PC-9 (cell line): Measurements from ENCODE around the gene RAP2A. TPM values are rescaled to one million over a fixed set of nuclear protein-coding genes. Genes with fewer than 3 reads are reported as not detected.

Experiments
- BruUV-seq: library from RNA; stranded (reverse); fragments of 400-500 nt; replicated peaks from 2 replicates; lab custom pipeline; 2021; lab: Mats Ljungman, UMichigan
- CTCF ChIA-PET: fragments of 300-600 bp; sonication (Branson Sonifier 250); formaldehyde crosslinking; loops from one replicate; lab custom pipeline; 2022; ENCODE audit warnings: antibody characterized with exemption; lab: Charles Lee
- POLR2A ChIA-PET: fragments of 300-600 bp; sonication (Branson Sonifier 250); formaldehyde crosslinking; loops from one replicate; lab custom pipeline; 2022; ENCODE audit warnings: antibody characterized with exemption; ENCODE audit not compliant: unreplicated experiment; lab: Charles Lee
- DNase-seq, 2 experiments: peaks; one replicate each; pipeline versions ENCODE4 v3.0.0 to v3.0.0-alpha.2; 2015 to 2022; ENCODE audit warnings: mixed read lengths in 1 of 2
- H2AFZ ChIP-seq: fragments of 200-600 bp; sonication (generic); 2 replicates; pipeline ENCODE4 v1.8.1; 2017; ENCODE audit warnings: antibody characterized with exemption
- H3F3A ChIP-seq: fragments of 200-600 bp; sonication (generic); 2 replicates; pipeline ENCODE4 v1.8.1; 2017; ENCODE audit warnings: antibody characterized with exemption, mild to moderate bottlenecking, low read depth; ENCODE audit not compliant: insufficient read depth
- H3K27ac ChIP-seq: fragments of 200-600 bp; sonication (generic); 2 replicates; pipeline ENCODE4 v1.6.1; 2016; ENCODE audit warnings: mixed run types
- H3K27me3 ChIP-seq: fragments of 200-600 bp; sonication (generic); 2 replicates; pipeline ENCODE4 v1.6.1; 2016; ENCODE audit warnings: low read depth, mixed run types; ENCODE audit not compliant: insufficient read depth
- H3K36me3 ChIP-seq: fragments of 200-600 bp; sonication (generic); 2 replicates; pipeline ENCODE4 v1.6.1; 2016; ENCODE audit warnings: low read depth, mixed run types
- H3K4me1 ChIP-seq: fragments of 200-600 bp; sonication (generic); replicated peaks from 2 replicates; pipeline ENCODE4 v1.6.1; 2016; ENCODE audit warnings: mixed run types; ENCODE audit not compliant: insufficient read depth
- H3K4me2 ChIP-seq: fragments of 200-600 bp; sonication (generic); 2 replicates; pipeline ENCODE4 v1.6.1; 2017; ENCODE audit warnings: mixed run types
- H3K4me3 ChIP-seq: fragments of 200-600 bp; sonication (generic); 2 replicates; pipeline ENCODE4 v1.6.1; 2016; ENCODE audit warnings: mixed run types
- H3K79me2 ChIP-seq: fragments of 200-600 bp; sonication (generic); 2 replicates; pipeline ENCODE4 v1.6.1; 2017; ENCODE audit warnings: low read depth, mixed run types
- H3K9me2 ChIP-seq: fragments of 200-600 bp; sonication (generic); 2 replicates; pipeline ENCODE4 v1.8.1; 2017; ENCODE audit warnings: mild to moderate bottlenecking; ENCODE audit not compliant: insufficient read depth
- H3K9me3 ChIP-seq: fragments of 200-600 bp; sonication (generic); 2 replicates; pipeline ENCODE4 v1.8.1; 2016; ENCODE audit warnings: low read depth; ENCODE audit not compliant: insufficient read depth
- H4K20me1 ChIP-seq: fragments of 200-600 bp; sonication (generic); 2 replicates; pipeline ENCODE4 v1.8.1; 2017; ENCODE audit not compliant: insufficient read depth
- EZH2 ChIP-seq: fragments of 200-600 bp; sonication (generic); IDR thresholded peaks from 2 replicates; pipeline ENCODE4 v1.8.0; 2017; ENCODE audit warnings: antibody characterized with exemption, low read depth
- intact Hi-C: fragments of 100-400 bp; cut with micrococcal nuclease; formaldehyde crosslinking; loops from one replicate; pipeline ENCODE4 v1.10.0; 2022; ENCODE audit not compliant: unreplicated experiment
- total RNA-seq: library from RNA; stranded (reverse); gene quantifications from 2 replicates; pipeline ENCODE4 v1.2.3, GENCODE V29; 2021
- TF ChIP-seq, protein P1 (sequence below): fragments of 200-600 bp; sonication (generic); conservative IDR thresholded peaks from 2 replicates; pipeline ENCODE4 v1.6.1; 2017; ENCODE audit warnings: mixed run types, antibody characterized with exemption, mild to moderate bottlenecking, moderate library complexity

Gene RAP2A
- total RNA-seq, 1 experiment from 2014 or later: 21.5 TPM

DNA sequence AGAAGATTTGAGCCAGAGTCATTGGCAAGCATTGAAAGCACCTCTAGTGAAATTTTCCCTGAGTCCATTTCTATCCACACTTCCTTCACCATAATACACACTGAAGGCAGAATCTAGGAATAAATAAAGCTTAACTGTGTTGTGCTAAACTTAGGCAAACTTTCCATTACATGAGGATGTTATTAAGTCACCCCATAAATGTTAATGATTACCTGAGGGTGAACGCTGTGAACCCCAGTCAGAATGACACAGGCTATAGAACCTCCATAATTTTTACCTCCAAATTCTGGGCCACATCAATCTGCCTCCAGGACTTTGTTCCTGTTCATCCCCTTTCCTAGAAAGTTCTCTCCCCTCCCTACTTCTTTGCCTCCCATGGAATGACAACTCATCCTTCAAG is 71.0 kb downstream of the RAP2A start:
- H3K9me3 ChIP-seq: no peaks in the 10 kb centered on the region
- ChIA-PET POLR2A (no interaction called here), CTCF (no interaction called here)
- no peak overlapping the region for H3K27ac ChIP-seq
- intact Hi-C loops: no loop called here
- no peak for TF ChIP-seq EZH2
- TF ChIP-seq, protein P1, sequence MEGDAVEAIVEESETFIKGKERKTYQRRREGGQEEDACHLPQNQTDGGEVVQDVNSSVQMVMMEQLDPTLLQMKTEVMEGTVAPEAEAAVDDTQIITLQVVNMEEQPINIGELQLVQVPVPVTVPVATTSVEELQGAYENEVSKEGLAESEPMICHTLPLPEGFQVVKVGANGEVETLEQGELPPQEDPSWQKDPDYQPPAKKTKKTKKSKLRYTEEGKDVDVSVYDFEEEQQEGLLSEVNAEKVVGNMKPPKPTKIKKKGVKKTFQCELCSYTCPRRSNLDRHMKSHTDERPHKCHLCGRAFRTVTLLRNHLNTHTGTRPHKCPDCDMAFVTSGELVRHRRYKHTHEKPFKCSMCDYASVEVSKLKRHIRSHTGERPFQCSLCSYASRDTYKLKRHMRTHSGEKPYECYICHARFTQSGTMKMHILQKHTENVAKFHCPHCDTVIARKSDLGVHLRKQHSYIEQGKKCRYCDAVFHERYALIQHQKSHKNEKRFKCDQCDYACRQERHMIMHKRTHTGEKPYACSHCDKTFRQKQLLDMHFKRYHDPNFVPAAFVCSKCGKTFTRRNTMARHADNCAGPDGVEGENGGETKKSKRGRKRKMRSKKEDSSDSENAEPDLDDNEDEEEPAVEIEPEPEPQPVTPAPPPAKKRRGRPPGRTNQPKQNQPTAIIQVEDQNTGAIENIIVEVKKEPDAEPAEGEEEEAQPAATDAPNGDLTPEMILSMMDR: no peak
- H3K27me3 ChIP-seq: peaks cover 4% of the 10 kb centered on the region; the same call in 1 of the 2 replicates
- no peaks in the 10 kb centered on the region for H3K79me2 ChIP-seq
- no peaks in the 10 kb centered on the region for H3K4me1 ChIP-seq
- H2AFZ ChIP-seq: no peak overlapping the region
- no peaks in the 10 kb centered on the region; the same call in 1 of the 2 replicates for H3K9me2 ChIP-seq
- no peaks in the 10 kb centered on the region for H3K36me3 ChIP-seq
- H3K4me2 ChIP-seq: no peak overlapping the region
- no peak for DNase-seq
- H4K20me1 ChIP-seq: no peaks in the 10 kb centered on the region
- no peak overlapping the region for H3K4me3 ChIP-seq
- no peaks in the 10 kb centered on the region for H3F3A ChIP-seq
- BruUV-seq: no TSS peak

DNA sequence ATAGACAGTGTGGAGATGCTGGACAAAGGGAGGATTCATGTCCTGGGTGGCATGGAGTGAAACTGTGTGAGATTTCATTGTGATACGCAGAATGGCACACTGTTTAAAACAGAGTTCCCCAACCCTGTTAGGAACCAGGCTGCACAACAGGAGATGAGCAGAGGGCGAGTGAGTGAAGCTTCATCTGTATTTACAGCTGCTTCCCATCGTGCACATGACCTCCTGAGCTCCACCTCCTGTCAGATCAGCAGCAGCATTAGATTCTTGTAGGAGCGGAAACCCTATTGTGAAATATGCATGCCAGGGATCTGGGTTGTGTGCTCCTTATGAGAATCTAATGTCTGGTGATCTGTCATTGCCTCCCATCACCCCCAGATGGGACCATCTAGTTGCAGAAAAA is 72.5 kb downstream of the RAP2A start:
- BruUV-seq: no TSS peak
- intact Hi-C loops: no loop called here
- CTCF ChIA-PET: no interaction called here

DNA sequence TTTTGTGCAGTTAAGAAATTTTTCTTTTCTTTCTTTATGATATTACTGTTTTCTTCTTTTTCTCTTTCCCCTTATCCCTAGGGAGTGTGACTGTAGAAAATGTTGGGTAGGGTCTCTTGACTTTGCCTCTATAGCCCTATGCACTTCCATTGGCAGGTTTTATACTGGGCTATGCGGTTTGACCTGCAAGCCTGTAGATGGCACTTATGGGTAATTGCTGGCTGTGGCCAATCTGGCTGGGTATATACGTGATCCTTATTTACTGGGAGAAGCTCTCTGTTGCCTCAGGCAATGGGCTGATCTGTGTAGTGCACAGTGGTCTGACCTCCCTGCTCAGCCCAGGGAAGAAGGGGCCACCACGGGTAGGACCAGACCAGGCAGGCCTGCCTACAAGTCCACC is 78.8 kb downstream of the RAP2A start:
- no peaks in the 10 kb centered on the region for H3K36me3 ChIP-seq
- no peak for TF ChIP-seq EZH2
- TF ChIP-seq, protein P1: no peak
- peaks cover 9% of the 10 kb centered on the region for H3K27me3 ChIP-seq
- no peaks in the 10 kb centered on the region for H4K20me1 ChIP-seq
- H3K27ac ChIP-seq: no peak overlapping the region
- no peaks in the 10 kb centered on the region for H3K9me3 ChIP-seq
- H3F3A ChIP-seq: no peaks in the 10 kb centered on the region
- no peaks in the 10 kb centered on the region for H3K79me2 ChIP-seq
- DNase-seq: no peak
- ChIA-PET POLR2A (no interaction called here), CTCF (no interaction called here)
- intact Hi-C loops: no loop called here
- no peak overlapping the region for H3K4me2 ChIP-seq
- no peak overlapping the region for H2AFZ ChIP-seq
- H3K4me1 ChIP-seq: no peaks in the 10 kb centered on the region
- H3K9me2 ChIP-seq: peaks cover 5% of the 10 kb centered on the region; the same call in 1 of the 2 replicates
- BruUV-seq: no TSS peak
- H3K4me3 ChIP-seq: no peak overlapping the region

More for the DNA sequence above, 72.5 kb downstream of the RAP2A start:
- Histone ChIP-seq H3K36me3 (no peaks in the 10 kb centered on the region), H3K9me3 (no peaks in the 10 kb centered on the region), H4K20me1 (no peaks in the 10 kb centered on the region), H3K79me2 (no peaks in the 10 kb centered on the region), H3K27ac (no peak overlapping the region), H3K4me1 (no peaks in the 10 kb centered on the region), H3K4me2 (no peak overlapping the region), H3K27me3 (peaks cover 9% of the 10 kb centered on the region), H3K9me2 (no peaks in the 10 kb centered on the region; the same call in 1 of the 2 replicates), H3F3A (no peaks in the 10 kb centered on the region), H3K4me3 (no peak overlapping the region), H2AFZ (no peak overlapping the region)
- POLR2A ChIA-PET: no interaction called here
- no peak for TF ChIP-seq EZH2
- TF ChIP-seq, protein P1: no peak
- DNase-seq: no peak
